Epithelial cell of esophagus (primary cell): ENCODE data around the gene DGKI.

ENCODE experiments used
- DNase-seq: peaks from one replicate; pipeline ENCODE4 v3.0.0; 2010; ENCODE audit warnings: low read depth
- H3K4me3 ChIP-seq: 2 replicates; pipeline ENCODE4 v1.5.1; 2011; ENCODE audit warnings: mild to moderate bottlenecking, low read length, control low read depth
- TF ChIP-seq, protein P1 (sequence below): IDR thresholded peaks from 2 replicates; pipeline ENCODE4 v1.5.1; 2011; ENCODE audit warnings: low read depth, mild to moderate bottlenecking, low read length, control low read depth, inconsistent platforms; ENCODE audit not compliant: insufficient read depth; ENCODE audit errors: missing control alignments

DGKI gene

DNA sequence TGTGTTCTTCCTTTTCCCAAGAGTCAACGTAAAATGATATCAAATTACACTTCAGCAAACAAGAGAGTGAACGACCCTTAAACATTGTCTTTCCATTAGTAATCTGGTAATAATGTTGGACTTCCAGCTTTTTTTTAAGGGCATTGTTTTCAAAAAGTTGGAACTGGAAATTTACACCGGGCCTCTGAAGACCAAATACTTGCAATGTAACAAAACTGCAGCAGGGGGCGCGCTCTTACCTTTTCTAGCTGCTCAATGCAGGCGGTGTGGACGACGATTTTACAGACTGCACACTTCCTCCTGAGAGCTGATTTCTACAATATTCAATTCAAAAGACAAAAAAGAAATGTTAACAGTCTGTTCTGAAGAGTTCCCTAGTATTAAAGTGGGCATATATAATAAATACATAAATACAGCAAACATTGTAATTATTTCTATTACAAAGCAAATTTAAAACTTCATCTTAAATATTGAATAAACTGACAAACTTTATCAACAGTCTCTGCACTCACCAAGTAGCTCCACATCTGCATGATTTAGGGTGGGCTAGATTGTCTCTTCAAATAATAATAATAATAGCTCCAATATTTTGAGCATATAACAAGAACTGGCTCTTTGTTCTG lies 190.4 kb downstream of the DGKI start:
- peak; percentile 78 for DNase-seq
- H3K4me3 ChIP-seq, result no peak overlapping the region
- TF ChIP-seq, protein P1, sequence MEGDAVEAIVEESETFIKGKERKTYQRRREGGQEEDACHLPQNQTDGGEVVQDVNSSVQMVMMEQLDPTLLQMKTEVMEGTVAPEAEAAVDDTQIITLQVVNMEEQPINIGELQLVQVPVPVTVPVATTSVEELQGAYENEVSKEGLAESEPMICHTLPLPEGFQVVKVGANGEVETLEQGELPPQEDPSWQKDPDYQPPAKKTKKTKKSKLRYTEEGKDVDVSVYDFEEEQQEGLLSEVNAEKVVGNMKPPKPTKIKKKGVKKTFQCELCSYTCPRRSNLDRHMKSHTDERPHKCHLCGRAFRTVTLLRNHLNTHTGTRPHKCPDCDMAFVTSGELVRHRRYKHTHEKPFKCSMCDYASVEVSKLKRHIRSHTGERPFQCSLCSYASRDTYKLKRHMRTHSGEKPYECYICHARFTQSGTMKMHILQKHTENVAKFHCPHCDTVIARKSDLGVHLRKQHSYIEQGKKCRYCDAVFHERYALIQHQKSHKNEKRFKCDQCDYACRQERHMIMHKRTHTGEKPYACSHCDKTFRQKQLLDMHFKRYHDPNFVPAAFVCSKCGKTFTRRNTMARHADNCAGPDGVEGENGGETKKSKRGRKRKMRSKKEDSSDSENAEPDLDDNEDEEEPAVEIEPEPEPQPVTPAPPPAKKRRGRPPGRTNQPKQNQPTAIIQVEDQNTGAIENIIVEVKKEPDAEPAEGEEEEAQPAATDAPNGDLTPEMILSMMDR, result peak; percentile 84

GRCh38 chr7:137655804-137656203 lies 191.0 kb downstream of the DGKI start:
- no peak overlapping the region for H3K4me3 ChIP-seq
- no peak for DNase-seq
- TF ChIP-seq, protein P1, result no peak

- TF ChIP-seq, protein P1, result no peak
- peak; percentile 36 for DNase-seq
- H3K4me3 ChIP-seq, result no peak overlapping the region
Observed at GRCh38 chr7:137652721-137653120, 194.1 kb downstream of the DGKI start.

- TF ChIP-seq, protein P1, result no peak
Observed at GRCh38 chr7:137647905-137648565, 198.7 kb downstream of the DGKI start.

GRCh38 chr7:137642472-137642871 lies 204.3 kb downstream of the DGKI start:
- H3K4me3 ChIP-seq, result no peak overlapping the region
- TF ChIP-seq, protein P1, result no peak
- DNase-seq, result peak; percentile 50

More at GRCh38 chr7:137647905-137648565, 198.7 kb downstream of the DGKI start:
- DNase-seq, result peak; percentile 54
- H3K4me3 ChIP-seq, result no peak overlapping the region

GRCh38 chr7:137642031-137642430 lies 204.7 kb downstream of the DGKI start:
- H3K4me3 ChIP-seq, result no peak overlapping the region
- TF ChIP-seq, protein P1, result no peak
- DNase-seq, result no peak
